HepG2 (cell line): ENCODE measurements around the gene SIAH3.

Experiments
- BHLHE40 ChIP-seq: IDR thresholded peaks from 2 replicates; pipeline ENCODE4 v1.6.1; 2011; ENCODE audit warnings: low read length, improper control_type of control experiment
- CHD2 ChIP-seq: IDR thresholded peaks from 2 replicates; pipeline ENCODE4 v1.6.1; 2011; ENCODE audit warnings: low read depth, low read length, improper control_type of control experiment
- EP300 ChIP-seq, 3 experiments: sonication (generic) in 1 of 3; formaldehyde crosslinking in 1 of 3; IDR thresholded peaks; 2 replicates each; pipeline versions ENCODE4 v1.5.1 to v1.6.1; 2011 to 2020; ENCODE audit warnings: low read depth in 2 of 3, low read length in 2 of 3, borderline replicate concordance in 1 of 3, improper control_type of control experiment in 1 of 3, mild to moderate bottlenecking in 1 of 3, missing genetic modification reagents in 1 of 3, moderate library complexity in 1 of 3
- RFX5 ChIP-seq: IDR thresholded peaks from 2 replicates; pipeline ENCODE4 v1.6.1; 2011; ENCODE audit warnings: low read depth, low read length, improper control_type of control experiment
- SMYD3 ChIP-seq: sonication (generic); formaldehyde crosslinking; IDR thresholded peaks from 2 replicates; pipeline ENCODE4 v1.8.1; 2023; ENCODE audit warnings: mild to moderate bottlenecking, missing genetic modification reagents
- TCF12 ChIP-seq, 2 experiments: fragments of 450-650 bp in 1 of 2; sonication (generic) in 1 of 2; formaldehyde crosslinking in 1 of 2; IDR thresholded peaks; 2 replicates each; pipeline versions ENCODE4 v1.6.1 to v1.8.0; 2017 to 2022; ENCODE audit warnings: antibody characterized with exemption in 1 of 2, mild to moderate bottlenecking in 1 of 2, missing genetic modification reagents in 1 of 2, moderate library complexity in 1 of 2
- TF ChIP-seq, protein P1 (sequence below): sonication (generic); formaldehyde crosslinking; IDR thresholded peaks from 2 replicates; pipeline ENCODE4 v1.8.0; 2022; ENCODE audit warnings: mild to moderate bottlenecking, missing genetic modification reagents, moderate library complexity

DNA sequence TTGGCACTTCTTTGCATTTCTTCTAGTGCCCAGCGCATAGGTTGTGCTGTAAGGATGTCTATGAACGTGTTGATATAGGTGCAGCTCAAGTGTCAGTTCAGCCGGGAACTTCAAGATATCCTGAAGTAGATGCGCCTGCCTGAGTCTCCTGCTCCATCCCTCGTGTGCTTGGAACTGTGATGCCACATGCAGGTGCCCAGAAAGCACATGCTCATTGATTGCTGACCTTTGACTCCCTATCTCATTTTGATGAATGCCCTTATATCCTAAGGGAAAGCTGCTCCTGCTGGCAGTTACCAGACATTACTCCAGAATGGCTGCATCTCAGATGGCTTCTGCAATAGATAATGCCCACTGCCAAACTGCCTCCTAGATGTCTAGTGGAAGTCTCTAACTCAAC lies 108.6 kb downstream of the SIAH3 start:
- TF ChIP-seq CHD2, result no peak
- no peak for TF ChIP-seq BHLHE40
- TF ChIP-seq EP300 (IDR thresholded peaks at IDR 0.05; ENCODE audit: low read depth in 2 of 2, low read length in 2 of 2), result no peak
- TF ChIP-seq EP300 (CRISPR knock-in tag; IDR thresholded peaks at IDR 0.05; ENCODE audit: borderline replicate concordance), result no peak
- TF ChIP-seq, protein P1, sequence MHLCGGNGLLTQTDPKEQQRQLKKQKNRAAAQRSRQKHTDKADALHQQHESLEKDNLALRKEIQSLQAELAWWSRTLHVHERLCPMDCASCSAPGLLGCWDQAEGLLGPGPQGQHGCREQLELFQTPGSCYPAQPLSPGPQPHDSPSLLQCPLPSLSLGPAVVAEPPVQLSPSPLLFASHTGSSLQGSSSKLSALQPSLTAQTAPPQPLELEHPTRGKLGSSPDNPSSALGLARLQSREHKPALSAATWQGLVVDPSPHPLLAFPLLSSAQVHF, result no peak
- no peak for TF ChIP-seq SMYD3 (CRISPR knock-in tag)
- TF ChIP-seq RFX5, result no peak
- TF ChIP-seq TCF12 (IDR thresholded peaks at IDR 0.05), result no peak
- no peak for TF ChIP-seq TCF12 (CRISPR knock-in tag; IDR thresholded peaks at IDR 0.05)
